ENCODE measurements around the gene RPH3AL. TPM values are rescaled to one million over a fixed set of nuclear protein-coding genes. Genes with fewer than 3 reads are reported as not detected.

The RPH3AL gene
- total and polyA plus RNA-seq, 10 of the 15 experiments (the other 5 are each of a cell fraction or from before 2014, with no cell fraction given) = 0.04 to 1.2 (median 0.47) TPM; not detected in 2

DNA sequence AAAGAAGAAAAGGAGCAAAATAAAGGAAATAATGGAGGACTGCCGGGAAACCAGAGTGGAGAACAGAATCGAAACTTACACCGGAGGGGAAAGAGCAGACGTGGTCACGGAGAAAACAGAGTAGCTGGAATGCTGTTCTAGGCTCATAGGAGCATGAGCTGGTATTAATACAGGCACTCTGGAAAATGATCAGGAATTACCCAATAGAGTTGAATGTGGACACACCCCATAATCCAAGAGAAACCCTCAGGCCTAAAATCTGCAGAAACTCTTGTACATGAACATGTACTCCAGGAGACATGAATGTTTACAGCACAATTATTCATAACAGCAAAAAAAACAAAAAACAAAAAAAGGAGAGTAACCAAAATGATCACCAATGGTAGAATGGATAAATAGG is 77.7 kb downstream of the RPH3AL start:
- intact Hi-C loops (cut with micrococcal nuclease; ENCODE audit: unreplicated experiment) = no loop called here
- Histone ChIP-seq H2AFZ (ENCODE audit: control insufficient read depth, low read depth, low read length) (no peak overlapping the region), H3K27me3 (replicated peaks in 1 of 2; ENCODE audit: control insufficient read depth in 2 of 2, insufficient read depth in 2 of 2, low read length in 1 of 2) (no peaks in the 10 kb centered on the region), H3K36me3 (ENCODE audit: control insufficient read depth in 2 of 2, insufficient read depth in 2 of 2, low read length in 1 of 2) (no peaks in the 10 kb centered on the region), H3K4me3 (no peak overlapping the region), H3K27ac (ENCODE audit: control insufficient read depth, insufficient read depth) (no peak overlapping the region), H3K4me1 (ENCODE audit: control insufficient read depth, insufficient read depth, low read length) (no peaks in the 10 kb centered on the region), H3K79me2 (ENCODE audit: control insufficient read depth, insufficient read depth, low read length) (no peaks in the 10 kb centered on the region), H3K4me2 (ENCODE audit: control insufficient read depth, insufficient read depth) (no peak overlapping the region), H4K20me1 (ENCODE audit: control insufficient read depth, insufficient read depth) (no peaks in the 10 kb centered on the region), H3K9ac (ENCODE audit: control insufficient read depth, insufficient read depth, low read length) (no peak overlapping the region), H3K9me3 (replicated peaks; ENCODE audit: control insufficient read depth, insufficient read depth, low read length) (no peaks in the 10 kb centered on the region; the same call in 2 of the 3 replicates)
- FAIRE-seq (no peak), DNase-seq (ENCODE audit: low read depth, low spot score) (no peak), ATAC-seq (no peak)
- 74% methylated on average over 5 of the region's 5 CpGs for WGBS (ENCODE audit: insufficient coverage, insufficient replicate concordance, low lambda C conversion rate, missing lambda C conversion rate)
- ChIA-PET CTCF (no interaction called here), POLR2A (no interaction called here), RAD21 (ENCODE audit: unreplicated experiment) (no interaction called here), SMC1A (ENCODE audit: uncharacterized antibody, unreplicated experiment) (no interaction called here)
- in situ Hi-C loops (cut with MboI) = no loop called here
- no TSS peak for BruUV-seq (replicated peaks)
- no peak for TF ChIP-seq RELA (IDR thresholded peaks at IDR 0.05; ENCODE audit: borderline replicate concordance, partially characterized antibody)

DNA sequence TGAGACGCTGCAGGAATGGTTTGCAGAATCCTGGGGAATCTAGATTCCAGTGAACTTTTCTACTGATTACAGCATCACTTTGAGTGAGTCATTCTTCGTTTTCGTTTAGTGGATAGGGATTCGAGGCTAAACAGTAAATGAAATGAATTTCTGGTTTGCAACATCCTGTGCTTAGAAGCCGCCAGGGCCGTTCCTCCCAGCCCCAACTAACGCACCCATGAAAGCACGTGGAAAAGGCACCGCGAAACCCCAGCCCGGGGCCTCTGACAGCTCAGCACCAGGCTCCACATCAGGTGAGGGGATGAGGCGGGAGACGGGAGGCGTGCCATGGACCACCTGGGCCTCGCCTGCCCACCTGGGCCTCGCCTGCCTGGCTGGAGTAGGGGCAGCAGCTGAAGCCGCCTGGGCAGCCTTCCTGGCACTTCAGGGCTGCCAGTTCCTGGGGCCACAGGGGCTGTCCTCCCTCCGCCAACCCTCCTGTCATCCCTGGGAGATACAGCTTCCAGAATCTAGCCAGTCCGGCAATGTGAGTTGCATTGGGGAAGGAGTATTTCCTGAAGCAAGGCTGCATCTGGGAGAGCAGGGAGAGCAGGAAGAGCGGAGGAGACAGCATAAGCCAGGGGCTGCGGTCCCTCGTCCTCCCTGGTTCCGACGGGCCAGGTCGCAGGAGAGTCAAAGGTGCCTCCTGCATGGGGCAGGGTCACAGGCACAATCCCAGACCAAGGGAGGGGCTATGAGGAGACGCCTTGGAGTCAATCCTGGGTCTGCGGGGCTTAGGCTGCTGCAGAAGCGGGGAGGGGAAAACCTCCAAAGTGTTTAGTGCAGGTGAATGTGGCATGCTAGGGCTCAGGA is 78.4 kb downstream of the RPH3AL start:
- no peaks in the 10 kb centered on the region for H3K27me3 ChIP-seq (replicated peaks in 1 of 2; ENCODE audit: control insufficient read depth in 2 of 2, insufficient read depth in 2 of 2, low read length in 1 of 2)
- WGBS (ENCODE audit: insufficient coverage, insufficient replicate concordance, low lambda C conversion rate, missing lambda C conversion rate) = 63% methylated on average over 28 of the region's 28 CpGs
- SMC1A ChIA-PET (ENCODE audit: uncharacterized antibody, unreplicated experiment) = no interaction called here
- H3K36me3 ChIP-seq (ENCODE audit: control insufficient read depth in 2 of 2, insufficient read depth in 2 of 2, low read length in 1 of 2) = no peaks in the 10 kb centered on the region
- no peak overlapping the region for H2AFZ ChIP-seq (ENCODE audit: control insufficient read depth, low read depth, low read length)
- H3K27ac ChIP-seq (ENCODE audit: control insufficient read depth, insufficient read depth) = no peak overlapping the region
- H3K79me2 ChIP-seq (ENCODE audit: control insufficient read depth, insufficient read depth, low read length) = no peaks in the 10 kb centered on the region
- CTCF ChIA-PET = no interaction called here
- no peak for DNase-seq (ENCODE audit: low read depth, low spot score)
- H3K4me2 ChIP-seq (ENCODE audit: control insufficient read depth, insufficient read depth) = no peak overlapping the region
- H3K9me3 ChIP-seq (replicated peaks; ENCODE audit: control insufficient read depth, insufficient read depth, low read length) = no peaks in the 10 kb centered on the region; the same call in 2 of the 3 replicates
- H3K4me1 ChIP-seq (ENCODE audit: control insufficient read depth, insufficient read depth, low read length) = no peaks in the 10 kb centered on the region
- no peak overlapping the region for H3K9ac ChIP-seq (ENCODE audit: control insufficient read depth, insufficient read depth, low read length)
- POLR2A ChIA-PET = no interaction called here
- no peak for FAIRE-seq
- ATAC-seq = no peak
- no TSS peak for BruUV-seq (replicated peaks)
- in situ Hi-C loops (cut with MboI) (no loop called here), intact Hi-C loops (cut with micrococcal nuclease; ENCODE audit: unreplicated experiment) (no loop called here)
- H4K20me1 ChIP-seq (ENCODE audit: control insufficient read depth, insufficient read depth) = no peaks in the 10 kb centered on the region
- RAD21 ChIA-PET (ENCODE audit: unreplicated experiment) = no interaction called here
- no peak overlapping the region for H3K4me3 ChIP-seq
- TF ChIP-seq KAT2A (conservative IDR thresholded peaks at IDR 0.05; ENCODE audit: control insufficient read depth, low read depth, low read length) (no peak), RELA (IDR thresholded peaks at IDR 0.05; ENCODE audit: borderline replicate concordance, partially characterized antibody) (no peak), EZH2 (IDR thresholded peaks at IDR 0.05; ENCODE audit: borderline replicate concordance, control insufficient read depth, low read depth, low read length) (no peak), STAT1 (conservative IDR thresholded peaks at IDR 0.05) (no peak), CHD2 (IDR thresholded peaks at IDR 0.05; ENCODE audit: borderline replicate concordance, low read depth, low read length) (no peak), ZNF24 (IDR thresholded peaks at IDR 0.05) (no peak), RAD21 (IDR thresholded peaks at IDR 0.05; ENCODE audit: insufficient read depth, low read depth, low read length) (no peak), ETV6 (conservative IDR thresholded peaks at IDR 0.05 in 1 of 2, IDR thresholded peaks at IDR 0.05 in 1 of 2; ENCODE audit: borderline replicate concordance in 1 of 2, low read depth in 1 of 2) (no peak), TCF7 (IDR thresholded peaks at IDR 0.05; ENCODE audit: borderline replicate concordance) (no peak), HDGF (IDR thresholded peaks at IDR 0.05) (no peak), RCOR1 (conservative IDR thresholded peaks at IDR 0.05; ENCODE audit: low read depth, low read length) (no peak), RFX5 (IDR thresholded peaks at IDR 0.05; ENCODE audit: low read depth, low read length) (no peak)
- TF ChIP-seq, protein P1, sequence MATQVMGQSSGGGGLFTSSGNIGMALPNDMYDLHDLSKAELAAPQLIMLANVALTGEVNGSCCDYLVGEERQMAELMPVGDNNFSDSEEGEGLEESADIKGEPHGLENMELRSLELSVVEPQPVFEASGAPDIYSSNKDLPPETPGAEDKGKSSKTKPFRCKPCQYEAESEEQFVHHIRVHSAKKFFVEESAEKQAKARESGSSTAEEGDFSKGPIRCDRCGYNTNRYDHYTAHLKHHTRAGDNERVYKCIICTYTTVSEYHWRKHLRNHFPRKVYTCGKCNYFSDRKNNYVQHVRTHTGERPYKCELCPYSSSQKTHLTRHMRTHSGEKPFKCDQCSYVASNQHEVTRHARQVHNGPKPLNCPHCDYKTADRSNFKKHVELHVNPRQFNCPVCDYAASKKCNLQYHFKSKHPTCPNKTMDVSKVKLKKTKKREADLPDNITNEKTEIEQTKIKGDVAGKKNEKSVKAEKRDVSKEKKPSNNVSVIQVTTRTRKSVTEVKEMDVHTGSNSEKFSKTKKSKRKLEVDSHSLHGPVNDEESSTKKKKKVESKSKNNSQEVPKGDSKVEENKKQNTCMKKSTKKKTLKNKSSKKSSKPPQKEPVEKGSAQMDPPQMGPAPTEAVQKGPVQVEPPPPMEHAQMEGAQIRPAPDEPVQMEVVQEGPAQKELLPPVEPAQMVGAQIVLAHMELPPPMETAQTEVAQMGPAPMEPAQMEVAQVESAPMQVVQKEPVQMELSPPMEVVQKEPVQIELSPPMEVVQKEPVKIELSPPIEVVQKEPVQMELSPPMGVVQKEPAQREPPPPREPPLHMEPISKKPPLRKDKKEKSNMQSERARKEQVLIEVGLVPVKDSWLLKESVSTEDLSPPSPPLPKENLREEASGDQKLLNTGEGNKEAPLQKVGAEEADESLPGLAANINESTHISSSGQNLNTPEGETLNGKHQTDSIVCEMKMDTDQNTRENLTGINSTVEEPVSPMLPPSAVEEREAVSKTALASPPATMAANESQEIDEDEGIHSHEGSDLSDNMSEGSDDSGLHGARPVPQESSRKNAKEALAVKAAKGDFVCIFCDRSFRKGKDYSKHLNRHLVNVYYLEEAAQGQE (IDR thresholded peaks at IDR 0.05; ENCODE audit: low read depth, low read length) = no peak
